GM12878 (cell line): ENCODE results near the gene HMCN2. TPM values are rescaled to one million over a fixed set of nuclear protein-coding genes. Genes with fewer than 3 reads are reported as not detected.

ENCODE experiments used
- ATAC-seq: fragments of 200-7000 bp; cut with Tn5 transposase; 3 replicates; pipeline ENCODE4 v1.9.1; 2020; ENCODE audit warnings: mild to moderate bottlenecking, moderate library complexity
- BruUV-seq: library from RNA; stranded (reverse); fragments of 400-500 nt; replicated peaks from 2 replicates; lab custom pipeline; 2021; lab: Mats Ljungman, UMichigan
- CTCF ChIA-PET: fragments of 300-600 bp; sonication (Branson Sonifier 250); formaldehyde crosslinking; extraction: SDS; loops from one replicate; lab custom pipeline; 2021; ENCODE audit warnings: inconsistent platforms; lab: Yijun Ruan, JAX
- POLR2A ChIA-PET: fragments of 350-600 bp; formaldehyde crosslinking; extraction: SDS; loops from one replicate; lab custom pipeline; 2021; ENCODE audit warnings: inconsistent platforms; lab: Charles Lee
- RAD21 ChIA-PET: fragments of 300-600 bp; sonication (Branson Sonifier 250); formaldehyde crosslinking; loops from one replicate; lab custom pipeline; 2023; ENCODE audit warnings: antibody characterized with exemption; ENCODE audit not compliant: unreplicated experiment; lab: Charles Lee
- SMC1A ChIA-PET: fragments of 300-600 bp; sonication (Branson Sonifier 250); formaldehyde crosslinking; loops from one replicate; lab custom pipeline; 2023; ENCODE audit not compliant: unreplicated experiment, uncharacterized antibody; lab: Charles Lee
- DNase-seq: peaks from one replicate; pipeline ENCODE4 v3.0.0-alpha.2; 2011; ENCODE audit warnings: low read depth, low spot score
- FAIRE-seq: peaks from 3 replicates; lab custom pipeline; 2011; peaks lifted over from hg19 to GRCh38; lab: Jason Lieb, UNC
- H2AFZ ChIP-seq: 2 replicates; pipeline ENCODE4 v1.6.0; 2011; ENCODE audit warnings: low read depth, low read length, control low read depth; ENCODE audit not compliant: control insufficient read depth
- H3K27ac ChIP-seq: 2 replicates; pipeline ENCODE4 v1.5.1; 2011; ENCODE audit warnings: control low read depth; ENCODE audit not compliant: control insufficient read depth, insufficient read depth
- H3K27me3 ChIP-seq, 2 experiments: replicated peaks in 1 of 2; 2 replicates each; pipeline versions ENCODE4 v1.6.0 to v1.6.1; 2011; ENCODE audit warnings: low read length in 1 of 2; ENCODE audit not compliant: control insufficient read depth in 2 of 2, insufficient read depth in 2 of 2
- H3K36me3 ChIP-seq, 2 experiments: 2 replicates each; pipeline ENCODE4 v1.5.1; 2011; ENCODE audit warnings: low read length in 1 of 2; ENCODE audit not compliant: control insufficient read depth in 2 of 2, insufficient read depth in 2 of 2
- H3K4me1 ChIP-seq: 2 replicates; pipeline ENCODE4 v1.6.1; 2011; ENCODE audit warnings: mild to moderate bottlenecking, low read length, moderate library complexity, mixed read lengths; ENCODE audit not compliant: control insufficient read depth, insufficient read depth
- H3K4me2 ChIP-seq: 2 replicates; pipeline ENCODE4 v1.6.0; 2011; ENCODE audit warnings: control low read depth; ENCODE audit not compliant: control insufficient read depth, insufficient read depth
- H3K4me3 ChIP-seq: fragments of 200-600 bp; sonication (generic); 2 replicates; pipeline ENCODE4 v1.5.1; 2016
- H3K79me2 ChIP-seq: 2 replicates; pipeline ENCODE4 v1.6.0; 2011; ENCODE audit warnings: low read length; ENCODE audit not compliant: control insufficient read depth, insufficient read depth
- H3K9ac ChIP-seq: 2 replicates; pipeline ENCODE4 v1.8.0; 2011; ENCODE audit warnings: low read length, control low read depth, mixed read lengths; ENCODE audit not compliant: control insufficient read depth, insufficient read depth
- H3K9me3 ChIP-seq: replicated peaks from 3 replicates; pipeline ENCODE4 v1.5.1; 2011; ENCODE audit warnings: mild to moderate bottlenecking, low read length; ENCODE audit not compliant: control insufficient read depth, insufficient read depth
- H4K20me1 ChIP-seq: 2 replicates; pipeline ENCODE4 v1.6.0; 2011; ENCODE audit not compliant: control insufficient read depth, insufficient read depth
- CBX3 ChIP-seq: fragments of 200-600 bp; sonication (generic); IDR thresholded peaks from 2 replicates; pipeline ENCODE4 v1.6.1; 2016; ENCODE audit warnings: low read depth, borderline replicate concordance
- E2F4 ChIP-seq: IDR thresholded peaks from 2 replicates; pipeline ENCODE4 v1.6.1; 2012; ENCODE audit warnings: low read depth, low read length, improper control_type of control experiment
- JUNB ChIP-seq: IDR thresholded peaks from 2 replicates; pipeline ENCODE4 v1.6.1; 2016; ENCODE audit warnings: antibody characterized with exemption, mild to moderate bottlenecking
- MYB ChIP-seq: fragments of 150-350 bp; IDR thresholded peaks from 2 replicates; pipeline ENCODE4 v1.6.1; 2014; ENCODE audit warnings: mild to moderate bottlenecking, low read depth, low read length, borderline replicate concordance
- NFYB ChIP-seq: IDR thresholded peaks from 2 replicates; pipeline ENCODE4 v1.6.1; 2011; ENCODE audit warnings: low read depth, mild to moderate bottlenecking, low read length, improper control_type of control experiment, moderate library complexity; ENCODE audit not compliant: insufficient read depth
- PML ChIP-seq: IDR thresholded peaks from 2 replicates; pipeline ENCODE4 v1.6.1; 2012; ENCODE audit warnings: low read length, inconsistent platforms
- REST ChIP-seq: IDR thresholded peaks from 2 replicates; pipeline ENCODE4 v1.6.1; 2012; ENCODE audit warnings: mild to moderate bottlenecking, low read depth, low read length
- RFX5 ChIP-seq: IDR thresholded peaks from 2 replicates; pipeline ENCODE4 v1.6.1; 2011; ENCODE audit warnings: low read depth, low read length, improper control_type of control experiment
- SIX5 ChIP-seq: IDR thresholded peaks from 2 replicates; pipeline ENCODE4 v1.6.1; 2011; ENCODE audit warnings: mild to moderate bottlenecking, low read depth, low read length, moderate library complexity; ENCODE audit not compliant: severe bottlenecking
- YY1 ChIP-seq: IDR thresholded peaks from 2 replicates; pipeline ENCODE4 v1.6.1; 2011; ENCODE audit warnings: low read depth, mild to moderate bottlenecking, low read length
- WGBS: methylation state at CpG from one replicate; pipeline ENCODE4 v1.1.6; 2016; ENCODE audit warnings: low lambda C conversion rate; ENCODE audit not compliant: insufficient replicate concordance, insufficient coverage; ENCODE audit errors: missing lambda C conversion rate; 5-methylcytosine and 5-hydroxymethylcytosine counted together
- in situ Hi-C: fragments of 300-500 bp; cut with MboI; formaldehyde crosslinking; loops from 9 replicates; pipeline ENCODE4 v1.14.3; 2018; ENCODE audit warnings: mixed read lengths
- intact Hi-C: fragments of 100-400 bp; cut with micrococcal nuclease; formaldehyde crosslinking; loops from one replicate; pipeline ENCODE4 v1.14.2; 2022; ENCODE audit not compliant: unreplicated experiment
- polyA plus RNA-seq, 11 experiments: library from polyadenylated mRNA; depleted of rRNA in 4 of 11; unstranded in 6 of 11; stranded (reverse) in 5 of 11; fragments of >200 nt; fragmentation: Nextera tagmentation in 4 of 11; fragmentation: Illumina TruSeq in 1 of 11; extraction: Ambion mirVana in 4 of 11; extraction: Trizol in 1 of 11; gene quantifications; 1 replicate in 1 of 11; 2 replicates in 10 of 11; pipeline versions ENCODE4 v1.2.1 to v1.2.3, GENCODE V29; 2011 to 2016; ENCODE audit warnings: inconsistent platforms in 2 of 11, missing spikeins in 2 of 11, low read depth in 1 of 11
- total RNA-seq, 4 experiments: library from RNA; depleted of rRNA in 3 of 4; stranded (reverse); fragments of >200 nt in 3 of 4; fragmentation: Illumina TruSeq in 1 of 4; extraction: Trizol in 1 of 4; gene quantifications; 2 replicates each; pipeline versions ENCODE4 v1.2.1 to v1.2.3, GENCODE V29; 2013 to 2021

HMCN2 gene
- total and polyA plus RNA-seq, 10 of the 15 experiments (the other 5 are each of a cell fraction or from before 2014, with no cell fraction given) = 0.04 TPM; not detected in 9

- DNase-seq (no peak), FAIRE-seq (no peak), ATAC-seq (no peak)
- Histone ChIP-seq H3K4me3 (no peak overlapping the region), H3K4me1 (no peaks in the 10 kb centered on the region), H3K27me3 (peaks cover 0 to 5% of the 10 kb centered on the region in 2 experiments; a peak in 3 of 4 replicates), H3K79me2 (no peaks in the 10 kb centered on the region), H3K36me3 (no peaks in the 10 kb centered on the region), H3K9ac (no peak overlapping the region), H2AFZ (no peak overlapping the region), H3K4me2 (no peak overlapping the region), H3K27ac (no peak overlapping the region), H3K9me3 (no peaks in the 10 kb centered on the region), H4K20me1 (no peaks in the 10 kb centered on the region)
- SMC1A ChIA-PET = no interaction called here
- POLR2A ChIA-PET = no interaction called here
- in situ Hi-C loops (no loop called here), intact Hi-C loops (no loop called here)
- 30% methylated on average over 12 of the region's 12 CpGs for WGBS
- CTCF ChIA-PET = no interaction called here
- RAD21 ChIA-PET = no interaction called here
- BruUV-seq = no TSS peak
- TF ChIP-seq REST (no peak), E2F4 (no peak), YY1 (no peak), JUNB (no peak), MYB (no peak), PML (no peak), SIX5 (no peak), CBX3 (no peak), RFX5 (no peak), NFYB (no peak)
Measured at GRCh38 chr9:130477564-130477963, 212.0 kb downstream of the HMCN2 start.
